Measurements from ENCODE around the gene DAP.
A peak's percentile ranks its signal among the peaks of the same experiment; 100 is the strongest.
"Not testable (repeated sequence)": the region's sequence is repeated elsewhere in the genome, so short reads cannot be mapped to it uniquely, and the experiment has no call there.

DAP gene

GRCh38 chr5:10649666-10650380, 111.2 kb downstream of the DAP start:
- no peak for DNase-seq

GRCh38 chr5:10648806-10649665, 112.0 kb downstream of the DAP start:
- DNase-seq = no peak

- no peak for DNase-seq
Observed at GRCh38 chr5:10647640-10648039, 113.4 kb downstream of the DAP start.

DNA sequence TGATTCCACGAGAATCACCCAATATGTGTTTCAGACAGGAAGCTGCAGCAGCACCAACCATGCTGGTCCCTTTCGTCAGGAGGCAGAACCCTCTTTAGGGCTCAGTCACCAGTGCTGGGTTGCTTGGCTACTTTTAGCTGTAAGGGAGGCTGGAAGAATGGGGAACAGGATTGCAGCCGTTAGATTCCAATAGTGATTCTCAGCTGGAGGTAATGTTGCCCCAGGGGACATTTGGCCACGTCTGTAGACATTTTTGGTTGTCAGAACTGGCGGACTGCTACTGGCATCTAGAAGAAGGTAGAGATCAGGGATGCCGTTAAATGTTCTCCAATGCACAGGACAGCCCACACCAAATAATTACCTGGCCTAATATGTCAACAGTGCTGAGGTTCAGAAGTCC, 115.4 kb downstream of the DAP start:
- no peak for DNase-seq

DNA sequence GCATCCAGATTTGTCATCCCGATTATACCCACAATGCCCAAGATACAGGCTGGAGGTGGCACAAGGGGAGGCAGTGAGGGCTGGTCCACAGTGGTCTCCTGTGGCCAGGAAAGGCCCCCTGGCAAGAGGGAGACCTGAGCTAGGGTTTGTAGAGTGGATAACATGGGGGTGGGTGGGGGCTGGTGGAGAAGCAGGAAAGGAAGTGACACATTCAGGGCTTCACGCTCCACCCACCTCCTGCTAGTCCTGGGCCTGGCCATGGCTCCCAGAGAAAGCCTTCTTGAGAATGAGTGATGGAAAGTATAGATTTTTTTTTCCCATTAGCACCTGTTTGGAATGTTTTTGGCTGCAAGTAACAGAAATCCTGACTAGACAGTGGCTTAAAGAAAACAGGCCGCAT, 115.9 kb downstream of the DAP start:
- DNase-seq = no peak

GRCh38 chr5:10644192-10644591, 116.8 kb downstream of the DAP start:
- DNase-seq = no peak

- no peak for DNase-seq
Observed at GRCh38 chr5:10642367-10642766, 118.7 kb downstream of the DAP start.

GRCh38 chr5:10639846-10640368, 121.1 kb downstream of the DAP start:
- no peak for DNase-seq

DNA sequence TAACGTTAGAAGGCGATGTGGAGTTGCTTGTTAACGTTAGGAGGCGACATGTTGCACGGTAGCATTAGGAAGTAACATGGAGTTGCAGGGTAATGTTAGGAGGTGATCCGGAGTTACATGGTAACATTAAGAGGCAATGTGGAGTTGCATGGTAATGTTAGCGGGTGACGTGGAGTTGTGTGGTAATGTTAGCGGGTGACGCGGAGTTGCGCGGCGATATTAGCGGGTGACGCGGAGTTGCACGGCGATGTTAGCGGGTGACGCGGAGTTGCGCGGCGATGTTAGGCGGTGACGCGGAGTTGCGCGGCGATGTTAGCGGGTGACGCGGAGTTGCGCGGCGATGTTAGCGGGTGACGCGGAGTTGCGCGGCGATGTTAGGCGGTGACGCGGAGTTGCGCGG, 122.3 kb downstream of the DAP start:
- DNase-seq = not testable (repeated sequence)

GRCh38 chr5:10637944-10638343, 123.1 kb downstream of the DAP start:
- DNase-seq = no peak

DNA sequence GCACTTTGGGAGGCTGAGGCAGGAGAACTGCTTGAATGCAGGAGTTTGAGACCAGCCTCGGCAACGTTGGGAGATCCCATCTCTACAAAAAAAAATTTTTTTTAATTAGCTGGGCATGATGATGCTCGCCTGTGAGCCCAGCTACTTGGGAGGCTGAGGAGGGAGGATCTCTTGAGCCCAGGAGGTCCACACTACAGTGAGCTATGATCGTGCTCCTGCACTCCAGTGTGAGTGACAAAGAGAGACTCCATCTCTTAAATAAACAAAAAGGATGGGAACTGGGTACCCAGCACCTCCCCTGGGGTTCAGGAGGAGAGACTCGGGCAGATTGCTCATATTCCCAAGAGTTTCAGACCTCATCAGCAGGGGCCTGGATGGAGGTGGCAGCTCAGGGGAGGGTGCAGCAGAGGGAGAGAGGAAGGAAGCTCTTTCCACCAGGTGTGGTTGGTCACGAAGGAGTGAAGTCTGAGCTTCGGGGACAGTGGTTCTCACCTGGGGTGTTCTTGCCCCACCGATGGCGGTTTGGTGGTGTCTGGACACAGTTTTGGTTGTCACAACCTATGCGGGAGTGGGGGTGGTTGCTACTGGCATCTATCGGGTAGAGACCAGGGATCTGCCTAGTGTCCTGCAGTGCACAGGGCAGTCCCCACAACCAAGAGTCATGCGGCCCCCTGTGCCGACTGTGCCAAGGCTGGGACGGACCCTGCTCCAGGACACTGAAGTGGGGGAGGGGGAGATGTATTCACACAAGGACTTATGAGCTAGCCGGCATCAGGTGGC, 124.5 kb downstream of the DAP start:
- no peak for DNase-seq

- DNase-seq = no peak
Observed at GRCh38 chr5:10635867-10636350, 125.1 kb downstream of the DAP start.

DNA sequence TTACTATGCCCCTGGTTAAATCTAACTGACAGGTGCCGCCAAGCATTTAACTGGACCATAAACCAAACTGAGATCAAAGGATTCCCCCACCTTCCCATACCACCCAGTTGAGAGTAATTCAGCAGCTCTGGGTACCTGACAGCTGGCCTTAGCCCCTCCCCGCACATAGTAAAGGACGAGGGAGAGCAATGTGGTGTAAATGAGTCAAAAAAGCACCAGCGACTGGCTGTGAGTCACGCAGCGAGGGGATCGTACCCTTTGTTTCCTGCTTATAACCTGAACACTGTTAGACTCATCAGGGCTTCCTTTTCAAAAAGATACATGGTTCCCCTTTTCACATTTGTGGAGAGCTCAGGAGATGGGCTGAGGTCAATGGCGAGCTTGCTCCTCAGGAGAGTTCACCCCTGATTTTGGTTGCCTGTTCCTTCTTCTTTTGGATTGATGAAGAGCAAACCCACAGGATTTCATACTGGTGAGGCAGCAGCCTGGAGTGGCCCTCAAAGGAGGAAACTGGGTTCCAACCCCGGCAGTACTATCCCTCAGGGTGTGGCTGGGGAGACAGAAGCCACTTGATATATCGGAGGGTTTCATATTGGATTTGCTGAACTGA, 125.7 kb downstream of the DAP start:
- peak; percentile 83 to 88 for DNase-seq

DNA sequence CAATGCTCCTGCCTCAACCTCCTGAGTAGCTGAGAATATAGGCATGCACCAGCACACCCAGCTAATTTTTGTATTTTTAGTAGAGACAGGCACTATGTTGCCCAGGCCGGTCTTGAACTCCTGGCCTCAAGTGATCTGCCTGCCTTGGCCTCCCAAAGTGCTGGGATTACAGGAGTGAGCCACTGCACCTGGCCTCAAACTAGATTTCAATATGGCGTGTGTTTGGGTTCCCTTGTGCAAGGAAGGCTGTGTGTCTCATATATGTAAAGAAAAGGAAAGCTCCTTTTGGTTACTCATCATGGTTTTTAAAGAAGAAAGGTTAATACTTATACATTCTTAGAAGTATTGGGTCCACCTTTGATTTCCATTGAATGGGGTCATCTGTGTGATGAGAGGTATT, 126.5 kb downstream of the DAP start:
- no peak for DNase-seq

GRCh38 chr5:10634050-10634449, 127.0 kb downstream of the DAP start:
- no peak for DNase-seq

DNA sequence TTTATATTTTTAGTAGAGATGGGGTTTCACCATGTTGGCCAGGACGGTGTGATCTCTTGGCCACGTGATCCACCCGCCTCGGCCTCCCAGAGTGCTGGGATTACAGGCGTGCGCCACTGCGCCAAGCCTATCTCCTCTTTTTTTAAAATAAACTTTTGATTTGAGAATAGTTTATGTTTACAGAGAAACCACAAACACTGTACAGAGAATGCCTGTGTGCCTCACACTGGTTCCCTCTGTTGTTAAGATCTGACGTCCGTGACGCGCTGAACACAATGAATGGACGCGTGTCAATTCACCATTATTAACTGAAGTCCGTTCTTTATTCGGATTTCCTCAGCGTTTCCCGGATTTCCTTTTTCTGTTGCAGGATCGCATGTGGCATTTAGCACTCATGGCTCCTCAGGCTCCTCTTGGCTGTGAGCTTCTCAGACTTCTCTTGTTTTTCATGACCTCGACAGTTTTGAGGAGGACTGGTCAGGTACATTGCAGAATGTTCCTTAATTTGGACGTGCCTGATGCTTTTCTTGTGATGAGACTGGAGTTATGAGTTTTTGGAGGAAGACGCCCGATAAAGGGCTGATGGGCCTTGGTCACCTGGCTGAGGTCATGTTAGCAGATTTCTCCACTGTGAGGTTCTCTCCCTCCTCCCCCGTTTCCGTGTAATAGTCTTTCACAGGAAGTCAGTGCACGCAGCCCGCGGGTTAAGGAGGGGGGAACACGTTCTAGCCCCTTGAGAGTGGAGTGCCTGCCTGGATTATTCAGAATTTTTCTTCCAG, 127.6 kb downstream of the DAP start:
- no peak for DNase-seq

GRCh38 chr5:10632110-10632761, 128.8 kb downstream of the DAP start:
- DNase-seq = no peak

DNA sequence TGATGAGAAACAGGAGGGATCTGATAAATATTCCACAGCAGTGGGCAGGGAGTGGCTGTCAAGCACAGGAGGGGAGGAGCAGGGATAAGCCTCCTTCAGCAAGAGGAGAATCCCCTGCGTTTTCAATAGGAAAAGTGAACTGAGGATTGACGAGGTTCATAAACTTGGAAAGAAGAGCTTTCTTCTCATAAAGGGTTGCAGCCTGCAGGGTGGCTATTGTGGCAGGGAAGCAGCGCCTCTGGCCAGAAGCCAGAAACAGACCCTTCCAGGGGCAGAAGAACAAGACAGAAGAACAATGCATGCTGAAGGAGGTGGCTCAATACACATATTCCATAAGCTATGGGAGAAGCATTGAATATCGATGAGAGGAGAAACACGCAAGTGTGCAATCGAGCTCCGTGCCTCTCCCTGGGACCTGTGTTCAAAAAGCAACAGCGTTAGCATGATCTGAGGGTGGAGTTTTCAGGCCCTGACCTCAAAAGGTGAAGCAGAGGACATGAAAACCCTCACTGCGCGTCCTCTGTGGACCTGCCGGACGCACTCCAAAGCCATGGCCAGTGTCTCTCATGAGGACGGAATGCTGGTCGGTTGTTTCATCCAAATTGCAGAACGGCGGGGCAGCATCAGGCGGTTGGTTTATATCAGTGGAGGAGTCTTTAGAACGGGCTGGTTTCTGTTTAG, 129.6 kb downstream of the DAP start:
- no peak for DNase-seq

DNA sequence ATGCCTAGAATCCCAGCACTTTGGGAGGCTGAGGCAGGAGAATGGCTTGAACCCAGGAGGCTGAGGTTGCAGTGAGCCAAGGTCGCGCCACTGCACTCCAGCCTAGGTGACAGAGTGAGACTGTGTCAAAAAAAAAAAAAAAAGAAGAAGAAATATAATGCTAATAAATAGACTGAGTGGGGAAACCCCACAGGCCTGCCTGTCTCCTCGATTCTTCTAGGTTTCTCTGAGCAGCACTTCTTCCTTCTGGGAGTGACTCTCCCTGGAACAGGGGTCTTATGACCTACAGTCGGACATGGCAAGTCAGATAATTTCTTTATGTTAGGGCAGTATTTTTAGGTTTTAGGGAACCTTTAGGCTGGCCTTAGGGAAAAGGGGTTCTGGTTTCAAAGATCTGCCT, 130.3 kb downstream of the DAP start:
- not testable (repeated sequence) for DNase-seq

DNA sequence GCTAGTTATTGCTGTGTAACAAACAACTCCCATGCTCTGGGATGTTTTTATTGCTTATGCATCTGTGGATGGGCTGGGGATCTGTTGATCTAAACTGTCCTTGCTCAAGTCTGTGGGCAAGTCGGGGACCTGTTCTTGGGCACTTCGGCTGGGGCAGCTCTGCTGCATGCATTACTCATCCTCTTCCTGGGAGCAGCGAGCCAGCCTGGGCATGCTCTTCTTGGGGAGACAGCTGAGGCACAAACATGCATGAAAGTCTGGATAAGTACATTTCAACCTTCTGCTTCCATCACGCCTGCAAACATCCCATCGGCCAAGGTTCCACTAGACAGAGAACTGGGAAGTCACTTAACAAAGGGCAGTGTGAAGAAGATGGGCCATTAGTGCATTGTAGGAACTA, 130.9 kb downstream of the DAP start:
- no peak for DNase-seq

DNA sequence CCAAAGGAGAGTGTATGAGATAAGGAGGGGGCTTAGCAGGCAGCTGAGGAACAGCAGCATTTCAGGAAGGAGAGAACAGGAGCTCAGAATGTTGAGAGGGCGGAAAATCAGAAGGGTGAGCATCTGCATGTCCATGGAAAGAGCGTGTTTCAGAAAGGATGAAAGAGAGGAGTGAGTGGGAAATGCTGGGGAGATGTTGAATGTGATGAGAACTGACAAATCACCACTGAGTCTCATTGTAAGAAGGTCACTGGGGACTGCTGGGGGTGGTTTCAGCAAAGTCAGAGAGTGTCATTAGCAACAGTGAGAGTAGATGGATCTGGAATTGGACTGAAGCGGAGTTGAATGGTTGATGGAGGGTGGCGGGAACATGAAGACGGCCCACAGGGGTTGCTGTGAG, 131.4 kb downstream of the DAP start:
- DNase-seq = no peak

Measured in AML-193 (cell line).